GM18526 (cell line): ENCODE results near the gene DOCK4.

ENCODE experiments used
- POLR2A ChIP-seq: IDR thresholded peaks from 3 replicates; pipeline ENCODE4 v1.6.1; 2011; ENCODE audit not compliant: insufficient read length; ENCODE audit errors: extremely low read depth

Gene DOCK4

DNA sequence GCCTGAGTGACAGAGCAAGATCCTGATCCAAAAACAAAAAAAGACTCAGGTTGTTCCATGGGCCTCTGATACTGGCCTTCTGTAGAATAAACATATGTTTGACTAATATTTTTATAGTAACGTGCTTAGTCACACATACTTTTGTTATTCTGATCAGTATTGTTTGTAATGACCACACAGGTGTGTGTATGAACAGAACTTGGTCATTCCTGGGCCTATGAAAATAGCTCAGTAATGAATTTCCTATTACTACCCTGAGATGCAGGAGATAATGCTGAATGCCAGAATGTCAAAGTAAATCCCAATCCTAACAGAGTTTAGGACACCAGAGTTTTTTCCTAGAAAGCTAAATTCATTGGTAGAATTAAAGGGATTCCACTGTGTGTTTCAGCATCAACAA is 108.7 kb downstream of the DOCK4 start:
- TF ChIP-seq POLR2A: no peak

GRCh38 chr7:112093409-112093808 is 112.8 kb downstream of the DOCK4 start:
- no peak for TF ChIP-seq POLR2A

DNA sequence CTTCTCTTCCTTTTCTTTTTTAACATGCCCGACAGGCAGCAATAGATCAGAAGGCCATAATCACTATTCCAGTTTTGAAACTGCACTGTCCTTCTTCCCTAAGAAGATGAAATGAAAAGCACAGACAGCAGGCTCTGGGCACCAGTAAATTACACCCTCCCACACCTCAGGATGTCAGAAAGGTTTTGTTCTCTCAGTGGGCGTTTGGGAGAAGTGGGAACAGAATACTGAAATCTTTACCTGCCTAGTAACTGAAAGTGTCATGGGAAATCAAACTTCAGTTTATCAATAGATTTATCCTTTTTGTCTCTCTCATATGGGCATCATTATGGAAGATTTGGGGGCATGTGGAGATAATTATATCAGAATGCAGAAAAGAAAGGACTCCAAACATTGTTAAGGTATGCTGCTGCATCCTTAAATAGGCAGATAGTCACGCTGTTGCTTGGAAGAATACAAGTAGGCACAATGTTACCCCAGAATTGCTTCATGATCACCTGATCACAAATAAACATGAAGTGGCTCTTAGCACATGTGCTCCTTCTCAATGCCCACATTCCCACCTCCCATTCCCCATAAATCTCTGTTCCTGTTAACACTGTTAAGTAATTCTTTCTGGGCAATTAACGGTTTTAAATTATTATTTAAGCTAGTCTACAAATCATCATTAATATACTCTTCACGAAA is 113.3 kb downstream of the DOCK4 start:
- TF ChIP-seq POLR2A: no peak

DNA sequence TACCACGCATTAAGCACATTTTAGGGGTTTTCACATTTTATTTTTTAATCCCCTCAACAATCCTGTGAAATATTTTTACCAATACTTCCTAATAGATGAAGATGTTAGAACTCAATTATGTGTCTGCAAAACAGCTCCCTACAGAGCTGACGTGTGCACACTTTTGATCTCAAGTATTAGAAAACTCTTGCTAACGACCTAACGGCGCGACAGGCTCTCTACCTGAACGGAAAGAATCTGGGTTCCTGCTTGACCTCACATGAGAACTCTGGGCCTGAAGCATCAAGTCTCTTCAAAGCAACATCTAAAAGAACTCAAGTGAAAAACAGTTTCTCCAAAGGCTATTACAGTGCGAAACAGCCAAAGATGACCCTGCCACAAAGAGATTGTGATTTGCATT is 113.9 kb downstream of the DOCK4 start:
- TF ChIP-seq POLR2A: no peak

DNA sequence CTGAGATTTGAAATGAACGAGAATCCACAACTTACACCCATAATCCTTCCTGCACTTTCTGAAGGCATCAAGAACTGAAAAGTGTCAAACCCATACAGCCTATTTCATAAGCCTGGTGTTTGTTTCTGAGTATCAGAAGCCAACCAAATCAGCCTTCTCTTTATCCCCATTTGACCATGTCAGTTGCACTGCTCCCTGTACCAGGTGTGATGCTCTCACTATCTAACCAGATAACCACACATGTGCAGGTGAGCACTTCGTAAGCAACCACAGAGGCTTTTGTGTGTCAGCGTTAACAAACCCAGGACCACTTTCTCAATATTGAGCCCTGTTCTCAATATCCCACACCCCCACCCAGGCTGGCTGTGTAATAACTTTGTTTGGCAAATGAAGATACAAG is 114.4 kb downstream of the DOCK4 start:
- no peak for TF ChIP-seq POLR2A

DNA sequence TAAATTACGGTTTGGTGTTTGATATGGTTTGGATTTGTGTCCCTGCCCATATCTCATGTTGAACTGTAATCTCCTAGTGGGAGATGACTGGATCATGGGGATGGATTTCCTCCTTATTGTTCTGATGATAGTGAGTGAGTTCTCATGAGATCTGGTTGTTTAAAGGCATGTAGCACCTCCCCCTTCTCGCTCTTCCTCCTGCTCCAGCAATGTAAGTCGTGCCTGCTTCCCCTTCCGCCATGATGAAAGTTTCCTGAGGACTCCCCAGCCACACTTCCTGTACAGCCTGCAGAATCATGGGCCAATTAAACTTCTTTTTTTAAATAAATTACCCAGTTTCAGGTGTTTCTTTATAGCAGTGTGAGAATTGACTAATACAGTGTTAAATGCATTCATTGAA is 116.6 kb downstream of the DOCK4 start:
- TF ChIP-seq POLR2A: no peak

DNA sequence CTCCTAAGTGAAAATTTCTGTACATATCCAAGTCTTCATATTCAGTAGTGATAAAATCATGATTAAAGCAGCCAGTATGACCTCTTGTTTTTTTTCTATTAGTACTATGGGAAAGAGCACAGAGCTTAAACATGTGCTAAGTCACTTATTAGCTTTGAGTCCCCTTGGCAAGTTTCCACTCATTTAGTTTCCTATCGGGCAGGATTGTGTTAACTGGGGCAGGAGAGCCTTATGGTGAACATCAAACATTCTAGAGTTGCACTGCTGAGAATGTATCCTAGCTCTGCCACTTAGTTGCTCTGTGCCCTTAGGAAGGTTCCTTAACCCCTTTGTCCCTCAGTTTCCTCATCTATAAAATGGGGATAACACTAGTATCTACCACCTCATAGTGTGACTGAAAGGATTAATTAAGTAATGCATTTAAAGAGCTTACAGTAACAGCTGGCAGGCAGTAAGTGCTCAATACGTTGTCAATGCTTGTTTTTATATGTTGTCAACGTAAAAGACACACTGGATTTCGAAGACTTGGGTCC is 117.6 kb downstream of the DOCK4 start:
- no peak for TF ChIP-seq POLR2A

- no peak for TF ChIP-seq POLR2A
These were observed 119.5 kb downstream of the DOCK4 start for GRCh38 chr7:112086496-112087254.

- TF ChIP-seq POLR2A: no peak
These were observed 121.7 kb downstream of the DOCK4 start for GRCh38 chr7:112084520-112084971.

DNA sequence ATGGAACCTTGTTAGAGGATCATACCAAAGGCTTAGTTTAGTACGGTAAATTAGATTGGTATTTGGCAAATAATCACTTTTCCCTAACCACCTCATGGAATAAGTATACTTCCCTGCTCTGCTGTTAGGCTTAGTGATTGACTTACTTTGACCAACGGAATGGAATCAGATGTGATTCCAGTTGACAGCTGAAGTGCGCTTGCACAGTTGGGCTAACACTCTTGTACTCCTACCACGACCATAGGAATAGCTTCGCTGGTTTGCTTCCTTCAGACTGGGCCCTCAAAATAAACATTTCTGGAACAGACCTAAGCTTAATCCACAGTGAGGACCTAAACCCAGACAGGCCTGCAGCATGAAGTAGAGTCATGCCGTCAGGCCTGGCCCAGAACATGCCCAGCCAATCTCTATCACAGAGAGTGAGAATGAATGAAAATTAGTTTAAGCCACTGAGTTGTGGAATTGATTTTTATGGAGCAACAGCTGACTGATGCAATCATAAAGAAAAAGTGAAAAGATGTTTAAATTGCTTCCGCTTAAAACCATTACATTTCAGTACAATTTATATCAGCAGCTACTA is 122.3 kb downstream of the DOCK4 start:
- no peak for TF ChIP-seq POLR2A

DNA sequence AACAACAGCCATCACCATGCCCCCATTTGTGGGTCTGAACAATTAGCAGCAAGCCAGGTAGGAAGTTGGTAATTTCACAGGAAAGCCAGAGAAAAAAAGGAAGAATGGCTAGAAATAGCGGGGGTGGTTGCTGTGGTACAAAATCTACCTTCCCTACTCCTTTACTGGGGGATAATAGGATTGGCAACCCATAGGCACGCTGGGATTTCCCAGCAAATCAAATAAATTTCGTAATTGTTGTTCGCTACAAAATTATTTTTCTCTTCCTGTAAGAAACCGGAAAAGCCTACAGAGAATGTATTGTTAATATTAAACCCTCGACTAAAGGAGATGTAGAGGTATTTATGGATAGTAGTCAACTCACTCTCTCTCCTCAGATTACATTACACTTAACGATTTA is 123.9 kb downstream of the DOCK4 start:
- no peak for TF ChIP-seq POLR2A

DNA sequence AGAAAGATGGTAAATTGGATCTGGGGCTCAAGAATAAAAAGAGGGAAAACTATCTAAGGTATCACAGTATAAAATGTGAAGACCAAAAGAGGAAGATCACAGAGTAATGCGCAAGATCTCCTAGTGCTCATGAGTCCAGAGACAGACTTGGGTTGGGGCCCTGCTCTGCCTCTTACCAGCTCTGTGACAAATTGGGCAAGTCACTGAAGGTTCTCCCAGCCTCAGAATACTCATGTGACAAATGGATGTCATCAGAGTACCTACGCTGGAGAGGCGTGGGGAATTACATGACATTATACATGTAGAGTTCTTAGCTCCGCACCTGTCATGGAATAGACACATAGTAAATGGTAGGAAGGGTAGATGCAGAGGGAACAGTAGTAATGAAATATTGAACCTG is 124.4 kb downstream of the DOCK4 start:
- no peak for TF ChIP-seq POLR2A

DNA sequence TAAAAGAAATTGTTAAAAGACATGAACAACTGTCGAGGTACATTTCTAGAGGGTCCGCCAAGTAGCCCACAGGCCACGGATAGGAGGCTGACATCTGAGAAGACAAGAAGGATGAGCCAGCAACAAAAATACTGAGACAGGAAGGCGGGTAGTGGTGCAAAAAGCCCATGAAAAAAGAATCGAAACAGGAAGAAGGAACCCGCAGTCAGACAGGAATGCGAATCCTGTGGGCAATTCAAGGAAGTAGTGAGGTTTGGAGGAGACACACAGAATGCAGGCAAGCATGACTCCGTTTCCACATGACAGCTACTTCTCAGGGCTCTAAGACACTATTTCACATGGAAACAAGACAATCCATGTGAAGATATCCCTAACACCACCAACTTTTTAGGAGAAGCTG is 125.2 kb downstream of the DOCK4 start:
- TF ChIP-seq POLR2A: no peak

- TF ChIP-seq POLR2A: no peak
These were observed 125.8 kb downstream of the DOCK4 start for GRCh38 chr7:112080441-112080840.

DNA sequence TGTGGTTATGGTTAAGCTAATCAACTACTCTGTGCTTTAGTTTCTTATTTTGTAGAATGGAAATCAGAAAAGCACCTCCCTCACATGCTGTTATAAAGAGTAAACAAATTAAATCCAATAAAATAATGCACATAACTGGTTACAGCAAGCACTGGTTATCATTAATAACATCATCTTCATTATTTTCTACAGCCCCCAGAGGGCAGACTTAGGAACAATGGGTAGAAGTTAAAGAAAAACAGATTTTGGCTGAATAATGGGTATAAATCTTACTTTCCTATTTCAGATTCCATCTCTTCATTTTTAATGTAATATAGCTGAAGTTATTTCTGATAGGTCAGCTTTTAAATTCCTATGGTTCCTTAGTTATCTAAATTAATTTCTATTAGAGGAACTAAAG is 126.5 kb downstream of the DOCK4 start:
- TF ChIP-seq POLR2A: no peak

DNA sequence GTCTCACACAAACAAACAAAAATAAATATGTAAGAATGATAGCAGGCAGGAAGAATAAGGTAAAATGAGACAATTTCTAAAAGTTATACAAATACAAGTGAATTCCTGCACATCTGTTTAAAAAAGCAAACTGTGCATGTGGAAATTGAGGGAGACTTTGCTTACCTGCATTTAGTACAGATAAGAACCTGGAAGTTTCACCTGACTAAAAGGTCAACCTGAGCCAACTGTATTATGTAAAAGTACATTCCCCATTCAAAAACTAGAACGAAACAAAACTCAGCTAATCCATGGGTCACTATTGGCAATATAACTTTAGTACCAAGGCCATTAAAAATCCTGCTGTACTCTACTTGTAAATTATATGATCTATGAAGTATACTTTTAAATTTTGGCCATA is 127.1 kb downstream of the DOCK4 start:
- TF ChIP-seq POLR2A: no peak
